ENCODE measurements around the gene TBX6. TPM values are rescaled to one million over a fixed set of nuclear protein-coding genes. Genes with fewer than 3 reads are reported as not detected.

The TBX6 gene
- total RNA-seq, 6 experiments from 2014 or later, result 0.37 to 0.68 (median 0.42) TPM

DNA sequence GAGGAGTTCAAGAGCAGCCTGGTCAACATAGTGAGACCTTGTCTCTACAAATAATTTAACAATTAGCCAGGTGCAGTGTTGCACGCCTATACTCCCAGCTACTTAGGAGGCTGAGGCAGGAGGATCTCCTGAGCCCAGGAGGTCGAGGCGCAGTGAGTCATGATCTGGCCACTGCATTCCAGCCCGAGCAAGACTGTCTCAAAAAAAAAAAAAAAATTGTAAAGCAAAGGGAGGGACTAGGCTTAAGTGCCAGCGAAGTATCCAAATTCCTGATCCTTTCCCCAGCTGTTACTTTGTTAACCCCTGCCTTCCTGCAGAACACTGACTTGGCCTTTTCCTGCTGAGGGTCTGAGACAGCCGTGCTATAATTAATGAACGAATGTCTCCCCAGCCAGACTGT is 18.9 kb upstream of the TBX6 start:
- Histone ChIP-seq H3K4me3 (no peak overlapping the region), H3K27me3 (no peaks in the 10 kb centered on the region), H3K27ac (no peak overlapping the region), H3K36me3 (peaks cover 0 to 3% (median 0%) of the 10 kb centered on the region in 4 donors), H3K4me1 (no peaks in the 10 kb centered on the region), H3K9me3 (no peaks in the 10 kb centered on the region)
- ATAC-seq, result no peak
- 50% methylated on average over 1 of the region's 7 CpGs for WGBS (ENCODE audit: insufficient coverage, low coverage, low lambda C conversion rate, missing lambda C conversion rate)
- TF ChIP-seq, protein P1, sequence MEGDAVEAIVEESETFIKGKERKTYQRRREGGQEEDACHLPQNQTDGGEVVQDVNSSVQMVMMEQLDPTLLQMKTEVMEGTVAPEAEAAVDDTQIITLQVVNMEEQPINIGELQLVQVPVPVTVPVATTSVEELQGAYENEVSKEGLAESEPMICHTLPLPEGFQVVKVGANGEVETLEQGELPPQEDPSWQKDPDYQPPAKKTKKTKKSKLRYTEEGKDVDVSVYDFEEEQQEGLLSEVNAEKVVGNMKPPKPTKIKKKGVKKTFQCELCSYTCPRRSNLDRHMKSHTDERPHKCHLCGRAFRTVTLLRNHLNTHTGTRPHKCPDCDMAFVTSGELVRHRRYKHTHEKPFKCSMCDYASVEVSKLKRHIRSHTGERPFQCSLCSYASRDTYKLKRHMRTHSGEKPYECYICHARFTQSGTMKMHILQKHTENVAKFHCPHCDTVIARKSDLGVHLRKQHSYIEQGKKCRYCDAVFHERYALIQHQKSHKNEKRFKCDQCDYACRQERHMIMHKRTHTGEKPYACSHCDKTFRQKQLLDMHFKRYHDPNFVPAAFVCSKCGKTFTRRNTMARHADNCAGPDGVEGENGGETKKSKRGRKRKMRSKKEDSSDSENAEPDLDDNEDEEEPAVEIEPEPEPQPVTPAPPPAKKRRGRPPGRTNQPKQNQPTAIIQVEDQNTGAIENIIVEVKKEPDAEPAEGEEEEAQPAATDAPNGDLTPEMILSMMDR (IDR thresholded peaks at IDR 0.05), result no peak
- TF ChIP-seq POLR2A (IDR thresholded peaks at IDR 0.05), result no peak
- no peak for DNase-seq
- intact Hi-C loops (cut with DNase I), result no loop called here

GRCh38 chr16:30108059-30108850 is 16.5 kb upstream of the TBX6 start:
- Histone ChIP-seq H3K27me3 (no peaks in the 10 kb centered on the region), H3K36me3 (peaks cover 0 to 6% (median 0%) of the 10 kb centered on the region in 4 donors), H3K27ac (no peak overlapping the region), H3K4me1 (no peaks in the 10 kb centered on the region), H3K9me3 (no peaks in the 10 kb centered on the region), H3K4me3 (no peak overlapping the region)
- intact Hi-C loops (cut with DNase I), result no loop called here
- no peak for TF ChIP-seq POLR2A (IDR thresholded peaks at IDR 0.05)
- TF ChIP-seq, protein P1 (IDR thresholded peaks at IDR 0.05), result no peak
- WGBS (ENCODE audit: insufficient coverage, low coverage, low lambda C conversion rate, missing lambda C conversion rate), result 77% methylated on average over 3 of the region's 15 CpGs
- no peak for ATAC-seq
- no peak for DNase-seq

- Histone ChIP-seq H3K9me3 (no peaks in the 10 kb centered on the region), H3K4me1 (no peaks in the 10 kb centered on the region), H3K27me3 (no peaks in the 10 kb centered on the region), H3K36me3 (peaks cover 0 to 6% (median 0%) of the 10 kb centered on the region in 4 donors), H3K27ac (no peak overlapping the region), H3K4me3 (no peak overlapping the region)
- TF ChIP-seq, protein P1 (IDR thresholded peaks at IDR 0.05), result no peak
- no peak for TF ChIP-seq POLR2A (IDR thresholded peaks at IDR 0.05)
- ATAC-seq, result peak in 1 of 4 donors; percentile 26
- intact Hi-C loops (cut with DNase I), result no loop called here
- WGBS (ENCODE audit: insufficient coverage, low coverage, low lambda C conversion rate, missing lambda C conversion rate), result 67% methylated on average over 3 of the region's 6 CpGs
- no peak for DNase-seq
Measured at GRCh38 chr16:30104492-30104891, 12.8 kb upstream of the TBX6 start.

DNA sequence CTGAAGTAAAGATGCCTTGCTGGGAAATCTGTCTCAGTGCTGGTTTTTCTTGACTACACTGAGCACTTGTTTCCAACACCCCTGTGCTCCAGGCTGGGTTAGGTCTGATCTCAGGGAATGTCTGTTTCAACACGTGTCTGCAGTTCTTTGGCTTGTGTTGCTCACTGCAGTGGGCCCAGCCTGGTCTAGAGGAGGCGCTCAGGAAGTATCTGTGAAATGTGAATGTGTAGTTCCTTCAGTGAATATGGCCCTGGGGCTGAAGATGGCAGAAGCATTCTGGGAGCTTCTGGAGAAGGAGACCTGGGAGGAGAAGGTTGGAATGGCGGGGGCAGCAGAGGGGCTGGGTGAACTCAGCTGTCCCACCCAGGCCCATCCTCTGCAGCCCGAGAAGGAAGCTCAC is 12.4 kb upstream of the TBX6 start:
- TF ChIP-seq, protein P1 (IDR thresholded peaks at IDR 0.05), result no peak
- no peak for TF ChIP-seq POLR2A (IDR thresholded peaks at IDR 0.05)
- ATAC-seq (no peak), DNase-seq (no peak)
- intact Hi-C loops (cut with DNase I), result no loop called here
- Histone ChIP-seq H3K4me1 (no peaks in the 10 kb centered on the region), H3K27me3 (no peaks in the 10 kb centered on the region), H3K36me3 (peaks cover 0 to 6% (median 0%) of the 10 kb centered on the region in 4 donors), H3K9me3 (no peaks in the 10 kb centered on the region), H3K4me3 (no peak overlapping the region), H3K27ac (no peak overlapping the region)
- WGBS (ENCODE audit: insufficient coverage, low coverage, low lambda C conversion rate, missing lambda C conversion rate), result 82% methylated on average over 3 of the region's 4 CpGs
